ENCODE data around the gene POLD1.

DNA sequence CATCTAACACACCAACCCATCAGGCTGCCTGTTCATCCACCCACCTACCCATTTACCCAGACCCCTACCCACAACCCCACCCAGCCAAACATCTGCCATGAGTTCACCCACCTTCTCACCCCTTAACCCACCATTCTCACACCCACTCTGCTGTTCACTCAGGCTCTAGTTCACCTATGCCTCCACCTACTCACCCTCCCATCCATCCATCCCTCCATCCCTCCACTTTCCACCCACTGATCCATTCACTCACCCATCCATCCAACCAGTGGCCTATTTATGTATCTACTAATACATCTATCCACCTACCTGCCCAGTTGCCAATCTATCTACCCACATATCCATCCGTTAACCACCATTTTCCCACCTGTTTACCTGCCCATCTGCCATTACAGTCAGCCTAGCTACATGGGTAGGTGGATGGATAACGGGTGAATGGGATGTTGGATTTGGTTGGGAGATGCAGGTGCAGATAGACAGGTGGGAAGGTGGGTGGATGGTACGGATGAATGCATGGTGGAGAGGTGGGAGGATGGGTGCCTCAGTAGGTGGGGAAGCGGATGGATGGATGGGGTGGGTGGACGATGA, 53.8 kb downstream of the POLD1 start:
- TF ChIP-seq RFX5 (IDR thresholded peaks at IDR 0.05; ENCODE audit: low read length) (no peak), FOXM1 (IDR thresholded peaks at IDR 0.05; ENCODE audit: low read depth) (no peak)

All from SK-N-SH (cell line).